Keratinocyte (primary cell): ENCODE measurements around the gene AKAP6. TPM values are rescaled to one million over a fixed set of nuclear protein-coding genes. Genes with fewer than 3 reads are reported as not detected.

Source experiments
- DNase-seq: peaks from one replicate; pipeline ENCODE4 v3.0.0-alpha.2; 2011; ENCODE audit warnings: low read depth, missing footprints, low spot score
- FAIRE-seq: peaks from 2 replicates; lab custom pipeline; 2011; peaks lifted over from hg19 to GRCh38; lab: Jason Lieb, UNC
- H2AFZ ChIP-seq: 2 replicates; pipeline ENCODE4 v1.6.0; 2012; ENCODE audit warnings: low read length, control low read depth, inconsistent platforms; ENCODE audit not compliant: control insufficient read depth
- H3K27ac ChIP-seq: 2 replicates; pipeline ENCODE4 v1.5.1; 2011; ENCODE audit warnings: low read length; ENCODE audit not compliant: control insufficient read depth, insufficient read depth
- H3K27me3 ChIP-seq: 3 replicates; pipeline ENCODE4 v1.6.0; 2011; ENCODE audit warnings: low read length; ENCODE audit not compliant: control insufficient read depth, insufficient read depth; ENCODE audit errors: extremely low read depth
- H3K36me3 ChIP-seq, 2 experiments: 2 replicates in 1 of 2; 3 replicates in 1 of 2; pipeline ENCODE4 v1.5.1; 2011; ENCODE audit warnings: low read length in 2 of 2, mild to moderate bottlenecking in 1 of 2; ENCODE audit not compliant: control insufficient read depth in 2 of 2, insufficient read depth in 2 of 2; ENCODE audit errors: extremely low read depth in 1 of 2
- H3K4me1 ChIP-seq: 3 replicates; pipeline ENCODE4 v1.5.1; 2011; ENCODE audit warnings: low read length; ENCODE audit not compliant: control insufficient read depth, insufficient read depth; ENCODE audit errors: extremely low read depth
- H3K4me2 ChIP-seq: 3 replicates; pipeline ENCODE4 v1.6.0; 2011; ENCODE audit warnings: low read depth, low read length; ENCODE audit not compliant: control insufficient read depth, insufficient read depth; ENCODE audit errors: extremely low read depth
- H3K4me3 ChIP-seq, 3 experiments: fragments of 200-600 bp in 1 of 3; sonication (generic) in 1 of 3; 2 replicates in 2 of 3; 3 replicates in 1 of 3; pipeline ENCODE4 v1.5.1; 2011 to 2016; ENCODE audit warnings: low read length in 3 of 3, mild to moderate bottlenecking in 3 of 3, control low read depth in 2 of 3, inconsistent platforms in 1 of 3, low read depth in 1 of 3, mixed read lengths in 1 of 3, mixed run types in 1 of 3, moderate library complexity in 1 of 3; ENCODE audit not compliant: control insufficient read depth in 2 of 3, insufficient read depth in 2 of 3; ENCODE audit errors: extremely low read depth in 1 of 3
- H3K79me2 ChIP-seq: 2 replicates; pipeline ENCODE4 v1.6.0; 2012; ENCODE audit warnings: low read length; ENCODE audit not compliant: control insufficient read depth, insufficient read depth
- H3K9ac ChIP-seq: 3 replicates; pipeline ENCODE4 v1.6.0; 2011; ENCODE audit warnings: low read length; ENCODE audit not compliant: control insufficient read depth, insufficient read depth; ENCODE audit errors: extremely low read depth
- H3K9me1 ChIP-seq: 3 replicates; pipeline ENCODE4 v1.6.0; 2011; ENCODE audit warnings: low read length; ENCODE audit not compliant: control insufficient read depth, insufficient read depth; ENCODE audit errors: extremely low read depth
- H3K9me3 ChIP-seq: 2 replicates; pipeline ENCODE4 v1.5.1; 2012; ENCODE audit warnings: low read depth, low read length; ENCODE audit not compliant: control insufficient read depth
- H4K20me1 ChIP-seq: 3 replicates; pipeline ENCODE4 v1.6.0; 2011; ENCODE audit warnings: low read length; ENCODE audit not compliant: control insufficient read depth, insufficient read depth; ENCODE audit errors: extremely low read depth
- CTCF ChIP-seq, 3 experiments: IDR thresholded peaks in 1 of 3; conservative IDR thresholded peaks in 1 of 3; optimal IDR thresholded peaks in 1 of 3; 2 replicates in 2 of 3; 3 replicates in 1 of 3; pipeline versions ENCODE3 to v1.5.1; 2011; ENCODE audit warnings: low read length in 3 of 3, mild to moderate bottlenecking in 3 of 3, moderate library complexity in 2 of 3, control low read depth in 1 of 3, inconsistent platforms in 1 of 3; ENCODE audit not compliant: insufficient read depth in 2 of 3; ENCODE audit errors: extremely low read depth in 1 of 3
- EZH2 ChIP-seq: IDR thresholded peaks from one replicate; pipeline ENCODE4 v1.6.1; 2012; ENCODE audit warnings: inconsistent platforms, mild to moderate bottlenecking, low read length, moderate library complexity
- dilution Hi-C: fragments of 300-500 bp; cut with MboI; formaldehyde crosslinking; loops from one replicate; pipeline ENCODE4 v1.7.0; 2020; ENCODE audit warnings: low sequenced_read_pairs; ENCODE audit not compliant: extremely low pct_ligation_motif_present
- polyA plus RNA-seq, 5 experiments: library from polyadenylated mRNA; depleted of rRNA in 3 of 5; stranded (reverse) in 3 of 5; stranded (forward) in 1 of 5; unstranded in 1 of 5; fragments of >200 nt; gene quantifications; 1 replicate in 1 of 5; 2 replicates in 3 of 5; 3 replicates in 1 of 5; pipeline versions ENCODE4 v1.2.1 to v1.2.3, GENCODE V29; 2011 to 2012; ENCODE audit warnings: missing spikeins in 2 of 5, low read depth in 1 of 5, low replicate concordance in 1 of 5

The AKAP6 gene
- polyA plus RNA-seq, 1 donor (not counting 4 experiments of a cell fraction or from before 2014, with no cell fraction given) = 2.0 TPM

DNA sequence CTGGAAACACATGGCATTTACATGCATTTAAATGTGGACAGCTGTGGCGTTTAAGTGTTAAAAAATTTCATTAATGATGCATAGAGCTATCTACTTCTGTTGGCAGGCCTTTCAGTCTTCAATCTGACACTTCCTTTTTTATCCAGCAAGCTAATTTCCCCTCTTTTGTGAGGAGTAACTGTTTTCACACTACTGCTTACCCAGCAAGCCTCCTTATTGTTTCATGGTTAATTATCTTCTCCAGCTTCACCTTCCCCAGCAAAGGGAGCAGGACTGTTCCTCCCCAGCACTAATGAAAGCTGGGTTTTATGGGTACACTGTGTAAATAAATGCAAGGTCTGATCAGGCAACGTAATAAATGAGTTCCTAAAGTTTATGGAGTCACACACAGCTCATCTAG, 480.2 kb downstream of the AKAP6 start:
- no peaks in the 10 kb centered on the region for H3K9me3 ChIP-seq
- H3K4me1 ChIP-seq = no peaks in the 10 kb centered on the region
- no peak overlapping the region for H3K27ac ChIP-seq
- DNase-seq = no peak
- no peak overlapping the region for H3K4me2 ChIP-seq
- H4K20me1 ChIP-seq = no peaks in the 10 kb centered on the region
- H3K9ac ChIP-seq = no peak overlapping the region
- no peaks in the 10 kb centered on the region for H3K79me2 ChIP-seq
- no peak overlapping the region for H3K4me3 ChIP-seq
- peaks cover 2% of the 10 kb centered on the region for H3K27me3 ChIP-seq
- no peaks in the 10 kb centered on the region for H3K9me1 ChIP-seq
- TF ChIP-seq CTCF (optimal IDR thresholded peaks at IDR 0.05 in 1 of 3, IDR thresholded peaks at IDR 0.05 in 1 of 3, conservative IDR thresholded peaks at IDR 0.05 in 1 of 3; ENCODE audit: extremely low read depth in 1 of 3, insufficient read depth in 2 of 3, low read length in 3 of 3) (no peak), EZH2 (no peak)
- dilution Hi-C loops = no loop called here
- no peak for FAIRE-seq
- no peak overlapping the region for H2AFZ ChIP-seq
- no peaks in the 10 kb centered on the region for H3K36me3 ChIP-seq

DNA sequence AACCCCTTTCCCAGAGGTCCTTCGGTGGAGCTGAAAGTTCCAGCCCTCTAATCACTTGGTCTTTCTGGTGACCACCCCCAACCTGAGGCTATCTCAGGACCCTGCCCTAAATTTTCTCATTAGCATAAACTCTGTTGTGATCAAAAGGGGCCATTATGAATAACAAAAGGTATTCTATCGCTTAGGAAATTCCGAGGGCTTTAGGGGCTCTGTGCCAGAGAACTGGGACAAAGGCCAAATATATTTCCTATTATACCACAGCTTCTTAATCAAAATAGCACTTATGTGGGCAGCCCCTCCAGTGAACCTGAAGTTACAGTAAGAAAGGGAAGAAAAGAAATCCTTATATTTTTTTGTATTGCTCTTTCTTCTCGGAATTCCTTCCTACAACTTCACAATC, 484.3 kb downstream of the AKAP6 start:
- no peak overlapping the region for H3K27ac ChIP-seq
- no peak overlapping the region for H3K9ac ChIP-seq
- H3K4me3 ChIP-seq = no peak overlapping the region
- H2AFZ ChIP-seq = no peak overlapping the region
- H3K36me3 ChIP-seq = no peaks in the 10 kb centered on the region
- no peaks in the 10 kb centered on the region for H3K79me2 ChIP-seq
- no peaks in the 10 kb centered on the region for H3K4me1 ChIP-seq
- no peaks in the 10 kb centered on the region for H3K9me1 ChIP-seq
- no peak overlapping the region for H3K4me2 ChIP-seq
- dilution Hi-C loops = no loop called here
- TF ChIP-seq CTCF (optimal IDR thresholded peaks at IDR 0.05 in 1 of 3, IDR thresholded peaks at IDR 0.05 in 1 of 3, conservative IDR thresholded peaks at IDR 0.05 in 1 of 3; ENCODE audit: extremely low read depth in 1 of 3, insufficient read depth in 2 of 3, low read length in 3 of 3) (no peak), EZH2 (no peak)
- DNase-seq (no peak), FAIRE-seq (no peak)
- no peaks in the 10 kb centered on the region for H3K9me3 ChIP-seq
- H4K20me1 ChIP-seq = no peaks in the 10 kb centered on the region
- peaks cover 2% of the 10 kb centered on the region for H3K27me3 ChIP-seq
